Neural crest cell (in vitro differentiated cells): ENCODE data around the gene CAPN5. TPM values are rescaled to one million over a fixed set of nuclear protein-coding genes. Genes with fewer than 3 reads are reported as not detected.

Experiments
- DNase-seq: peaks from one replicate; pipeline ENCODE4 v3.0.0; 2021; ENCODE audit warnings: low read depth, mixed read lengths, low spot score
- H3K27ac Mint-ChIP-seq: one replicate; pipeline ENCODE4 v1.8.0; 2021; ENCODE audit warnings: mild to moderate bottlenecking, mixed read lengths; ENCODE audit not compliant: unreplicated experiment
- H3K27me3 Mint-ChIP-seq: 2 replicates; pipeline ENCODE4 v1.8.0; 2021; ENCODE audit warnings: low read depth, mild to moderate bottlenecking, mixed read lengths
- H3K36me3 Mint-ChIP-seq: 2 replicates; pipeline ENCODE4 v1.8.0; 2021; ENCODE audit warnings: low read depth, mild to moderate bottlenecking, mixed read lengths
- H3K4me1 Mint-ChIP-seq: 2 replicates; pipeline ENCODE4 v1.8.0; 2021; ENCODE audit warnings: mixed read lengths
- H3K4me3 Mint-ChIP-seq: one replicate; pipeline ENCODE4 v1.8.0; 2021; ENCODE audit warnings: mild to moderate bottlenecking, mixed read lengths
- H3K9me3 Mint-ChIP-seq: 2 replicates; pipeline ENCODE4 v1.8.0; 2021; ENCODE audit warnings: mixed read lengths
- CTCF ChIP-seq: fragments of 200-600 bp; sonication (generic); conservative IDR thresholded peaks from 2 replicates; pipeline ENCODE4 v1.5.0; 2021; ENCODE audit warnings: antibody characterized with exemption, mild to moderate bottlenecking
- total RNA-seq: library from RNA; stranded (reverse); gene quantifications from 2 replicates; pipeline ENCODE4 v1.2.1, GENCODE V29; 2021

CAPN5 gene
- total RNA-seq, 1 donor from 2014 or later, result 25.8 TPM

- TF ChIP-seq CTCF, result no peak
- DNase-seq, result no peak
- Mint-ChIP-seq H3K27me3 (no peaks in the 10 kb centered on the region), H3K27ac (peak overlapping the region; percentile 62), H3K4me1 (peaks cover 29% of the 10 kb centered on the region), H3K36me3 (no peaks in the 10 kb centered on the region), H3K4me3 (peak overlapping the region; percentile 94), H3K9me3 (no peaks in the 10 kb centered on the region)
These were observed 918 bp upstream of the CAPN5 start for GRCh38 chr11:77065878-77066228.

DNA sequence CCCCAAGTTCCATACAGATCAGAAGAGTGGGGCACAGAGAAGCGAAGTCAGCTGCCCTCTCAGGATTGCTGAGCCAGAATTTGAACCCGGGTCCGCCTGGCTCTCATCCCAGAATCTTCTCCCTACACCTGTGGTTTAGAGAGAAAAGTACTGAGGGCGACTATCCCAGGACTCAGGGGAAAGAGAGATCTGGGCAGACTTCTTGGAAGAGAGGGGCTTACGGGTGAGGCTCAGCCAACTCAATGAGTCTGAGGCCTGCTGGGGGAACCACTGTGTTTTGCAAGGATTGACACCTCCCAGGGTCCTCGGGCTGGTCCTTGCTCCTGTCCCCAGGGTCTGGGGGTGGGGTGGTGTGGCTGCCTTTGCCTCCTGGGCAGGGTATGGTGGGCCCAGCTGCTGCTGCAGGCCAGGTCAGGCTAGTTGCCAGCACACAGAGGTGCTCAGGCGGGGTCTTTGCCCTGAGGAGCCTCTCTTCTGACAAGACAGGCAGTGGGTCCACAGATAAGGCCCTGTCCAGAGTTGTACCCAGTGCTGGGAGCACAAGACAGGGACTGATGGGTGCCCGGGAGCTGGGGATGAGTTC is 1.2 kb downstream of the CAPN5 start:
- Mint-ChIP-seq H3K4me1 (peaks cover 39% of the 10 kb centered on the region), H3K4me3 (peak overlapping the region; percentile 90), H3K27ac (peak overlapping the region; percentile 93), H3K36me3 (no peaks in the 10 kb centered on the region), H3K27me3 (no peaks in the 10 kb centered on the region), H3K9me3 (no peaks in the 10 kb centered on the region)
- no peak for TF ChIP-seq CTCF
- no peak for DNase-seq

DNA sequence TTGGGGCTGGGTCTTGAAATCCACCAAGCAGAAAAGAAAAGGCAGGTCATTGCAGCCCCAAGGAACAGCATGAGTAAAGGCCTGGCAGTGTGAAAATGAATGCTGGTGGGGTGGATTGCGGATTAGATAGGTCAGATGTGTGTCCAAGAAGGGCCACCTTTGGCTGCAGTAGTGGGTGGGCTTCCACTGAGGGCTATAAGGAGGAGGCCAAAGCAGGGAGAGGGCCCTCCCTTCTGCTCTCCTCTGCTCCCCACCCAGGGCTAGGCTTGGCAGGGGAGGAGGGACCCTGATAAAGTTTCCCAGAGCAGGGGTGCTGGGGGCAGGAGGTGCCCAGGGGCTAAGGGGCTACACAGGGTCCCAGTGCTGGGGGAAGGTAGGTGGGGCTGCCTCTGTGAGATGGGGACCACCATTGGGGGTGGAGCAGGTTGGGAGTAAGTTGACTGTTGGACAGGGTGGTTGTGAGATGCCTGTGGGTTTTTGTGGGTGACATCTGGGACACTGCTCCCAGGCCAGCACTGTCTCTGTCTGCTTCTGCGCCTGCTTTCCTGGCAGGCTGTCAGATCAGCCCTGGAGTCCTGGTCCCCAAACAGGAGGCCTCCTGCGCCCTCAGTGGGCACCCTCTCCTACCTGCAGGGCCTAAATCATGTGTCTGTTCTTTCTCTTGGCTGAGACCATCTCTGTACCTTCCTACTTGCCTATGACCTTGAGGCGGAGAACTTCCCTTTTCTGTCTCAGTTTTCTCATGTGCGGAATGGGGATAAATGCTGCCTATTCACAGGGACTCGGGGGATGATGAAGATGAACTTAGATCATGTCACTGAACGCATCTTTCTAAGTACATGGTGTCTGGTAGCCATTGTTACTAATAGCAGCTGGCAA is 1.9 kb downstream of the CAPN5 start:
- Mint-ChIP-seq H3K36me3 (no peaks in the 10 kb centered on the region), H3K9me3 (no peaks in the 10 kb centered on the region), H3K27me3 (no peaks in the 10 kb centered on the region), H3K27ac (no peak overlapping the region), H3K4me3 (peak overlapping the region; percentile 90), H3K4me1 (peaks cover 46% of the 10 kb centered on the region)
- no peak for TF ChIP-seq CTCF
- no peak for DNase-seq

- no peak overlapping the region for H3K27ac Mint-ChIP-seq
- no peaks in the 10 kb centered on the region for H3K36me3 Mint-ChIP-seq
- H3K4me3 Mint-ChIP-seq, result peak overlapping the region; percentile 90
- H3K4me1 Mint-ChIP-seq, result peaks cover 50% of the 10 kb centered on the region
- no peak for DNase-seq
- TF ChIP-seq CTCF, result no peak
- no peaks in the 10 kb centered on the region for H3K9me3 Mint-ChIP-seq
- H3K27me3 Mint-ChIP-seq, result no peaks in the 10 kb centered on the region
These were observed 2.7 kb downstream of the CAPN5 start for GRCh38 chr11:77069336-77069968.

GRCh38 chr11:77069969-77070582 is 3.3 kb downstream of the CAPN5 start:
- H3K4me1 Mint-ChIP-seq, result peaks cover 50% of the 10 kb centered on the region
- H3K36me3 Mint-ChIP-seq, result no peaks in the 10 kb centered on the region
- no peak for DNase-seq

More at GRCh38 chr11:77069969-77070582, 3.3 kb downstream of the CAPN5 start:
- Mint-ChIP-seq H3K27ac (no peak overlapping the region), H3K27me3 (no peaks in the 10 kb centered on the region), H3K9me3 (no peaks in the 10 kb centered on the region), H3K4me3 (peak overlapping the region; percentile 71)
- TF ChIP-seq CTCF, result no peak
